HL-60 (cell line): ENCODE data around the gene IDH3G.

Experiments
- GABPA ChIP-seq: IDR thresholded peaks from 2 replicates; pipeline ENCODE4 v1.6.1; 2012; ENCODE audit warnings: low read depth
- POLR2AphosphoS5 ChIP-seq: IDR thresholded peaks from 2 replicates; pipeline ENCODE4 v1.6.1; 2012; ENCODE audit warnings: low read depth
- TF ChIP-seq, protein P1 (sequence below): IDR thresholded peaks from one replicate; pipeline ENCODE4 v1.5.1; 2011; ENCODE audit warnings: low read length, control low read depth, inconsistent platforms; ENCODE audit not compliant: insufficient read depth
- TF ChIP-seq, protein P2 (sequence below): IDR thresholded peaks from 2 replicates; pipeline ENCODE4 v1.6.1; 2012; ENCODE audit warnings: low read depth; ENCODE audit not compliant: insufficient replicate concordance

DNA sequence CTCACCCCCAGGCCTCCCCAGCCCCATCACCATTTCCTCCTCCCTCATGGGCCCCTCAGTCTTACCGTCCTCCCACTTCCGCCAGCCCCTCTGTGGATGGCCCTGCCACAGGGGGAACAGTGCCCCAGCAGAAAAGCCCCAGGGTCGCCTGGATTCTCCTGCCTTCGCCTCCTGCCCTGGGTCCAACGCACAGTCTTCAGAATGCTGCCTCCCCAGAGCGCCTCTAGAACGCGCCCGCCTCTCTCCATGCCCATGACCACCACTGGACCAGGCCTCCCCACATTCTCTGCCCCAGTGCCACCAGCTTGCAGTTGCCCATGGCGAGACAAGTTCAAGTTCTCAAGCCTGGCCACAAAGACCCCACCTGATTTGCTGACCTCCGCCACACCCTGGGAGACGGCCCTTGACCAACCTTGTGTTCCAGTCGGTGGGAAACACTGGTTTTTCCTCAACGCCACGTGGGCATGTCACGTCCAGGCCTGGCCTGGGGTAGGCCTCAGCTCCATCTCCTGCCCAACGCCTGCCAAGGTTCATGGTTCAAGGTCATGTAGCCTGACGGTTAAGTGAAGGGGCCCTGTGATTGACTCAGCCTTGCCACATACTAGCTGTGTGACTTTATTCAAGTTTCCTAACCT, 30.8 kb downstream of the IDH3G start:
- TF ChIP-seq, protein P1, sequence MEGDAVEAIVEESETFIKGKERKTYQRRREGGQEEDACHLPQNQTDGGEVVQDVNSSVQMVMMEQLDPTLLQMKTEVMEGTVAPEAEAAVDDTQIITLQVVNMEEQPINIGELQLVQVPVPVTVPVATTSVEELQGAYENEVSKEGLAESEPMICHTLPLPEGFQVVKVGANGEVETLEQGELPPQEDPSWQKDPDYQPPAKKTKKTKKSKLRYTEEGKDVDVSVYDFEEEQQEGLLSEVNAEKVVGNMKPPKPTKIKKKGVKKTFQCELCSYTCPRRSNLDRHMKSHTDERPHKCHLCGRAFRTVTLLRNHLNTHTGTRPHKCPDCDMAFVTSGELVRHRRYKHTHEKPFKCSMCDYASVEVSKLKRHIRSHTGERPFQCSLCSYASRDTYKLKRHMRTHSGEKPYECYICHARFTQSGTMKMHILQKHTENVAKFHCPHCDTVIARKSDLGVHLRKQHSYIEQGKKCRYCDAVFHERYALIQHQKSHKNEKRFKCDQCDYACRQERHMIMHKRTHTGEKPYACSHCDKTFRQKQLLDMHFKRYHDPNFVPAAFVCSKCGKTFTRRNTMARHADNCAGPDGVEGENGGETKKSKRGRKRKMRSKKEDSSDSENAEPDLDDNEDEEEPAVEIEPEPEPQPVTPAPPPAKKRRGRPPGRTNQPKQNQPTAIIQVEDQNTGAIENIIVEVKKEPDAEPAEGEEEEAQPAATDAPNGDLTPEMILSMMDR = no peak
- TF ChIP-seq POLR2AphosphoS5 (no peak), GABPA (no peak)
- TF ChIP-seq, protein P2, sequence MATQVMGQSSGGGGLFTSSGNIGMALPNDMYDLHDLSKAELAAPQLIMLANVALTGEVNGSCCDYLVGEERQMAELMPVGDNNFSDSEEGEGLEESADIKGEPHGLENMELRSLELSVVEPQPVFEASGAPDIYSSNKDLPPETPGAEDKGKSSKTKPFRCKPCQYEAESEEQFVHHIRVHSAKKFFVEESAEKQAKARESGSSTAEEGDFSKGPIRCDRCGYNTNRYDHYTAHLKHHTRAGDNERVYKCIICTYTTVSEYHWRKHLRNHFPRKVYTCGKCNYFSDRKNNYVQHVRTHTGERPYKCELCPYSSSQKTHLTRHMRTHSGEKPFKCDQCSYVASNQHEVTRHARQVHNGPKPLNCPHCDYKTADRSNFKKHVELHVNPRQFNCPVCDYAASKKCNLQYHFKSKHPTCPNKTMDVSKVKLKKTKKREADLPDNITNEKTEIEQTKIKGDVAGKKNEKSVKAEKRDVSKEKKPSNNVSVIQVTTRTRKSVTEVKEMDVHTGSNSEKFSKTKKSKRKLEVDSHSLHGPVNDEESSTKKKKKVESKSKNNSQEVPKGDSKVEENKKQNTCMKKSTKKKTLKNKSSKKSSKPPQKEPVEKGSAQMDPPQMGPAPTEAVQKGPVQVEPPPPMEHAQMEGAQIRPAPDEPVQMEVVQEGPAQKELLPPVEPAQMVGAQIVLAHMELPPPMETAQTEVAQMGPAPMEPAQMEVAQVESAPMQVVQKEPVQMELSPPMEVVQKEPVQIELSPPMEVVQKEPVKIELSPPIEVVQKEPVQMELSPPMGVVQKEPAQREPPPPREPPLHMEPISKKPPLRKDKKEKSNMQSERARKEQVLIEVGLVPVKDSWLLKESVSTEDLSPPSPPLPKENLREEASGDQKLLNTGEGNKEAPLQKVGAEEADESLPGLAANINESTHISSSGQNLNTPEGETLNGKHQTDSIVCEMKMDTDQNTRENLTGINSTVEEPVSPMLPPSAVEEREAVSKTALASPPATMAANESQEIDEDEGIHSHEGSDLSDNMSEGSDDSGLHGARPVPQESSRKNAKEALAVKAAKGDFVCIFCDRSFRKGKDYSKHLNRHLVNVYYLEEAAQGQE = no peak
